NCI-H1105 (cell line): ENCODE measurements around the gene ZNF552.
"Not testable (repeated sequence)": the region's sequence is repeated elsewhere in the genome, so short reads cannot be mapped to it uniquely, and the experiment has no call there.

Source experiments
- DNase-seq: peaks from one replicate; lab custom pipeline; 2025; lab: John Stamatoyannopoulos, UW

ZNF552 gene

DNA sequence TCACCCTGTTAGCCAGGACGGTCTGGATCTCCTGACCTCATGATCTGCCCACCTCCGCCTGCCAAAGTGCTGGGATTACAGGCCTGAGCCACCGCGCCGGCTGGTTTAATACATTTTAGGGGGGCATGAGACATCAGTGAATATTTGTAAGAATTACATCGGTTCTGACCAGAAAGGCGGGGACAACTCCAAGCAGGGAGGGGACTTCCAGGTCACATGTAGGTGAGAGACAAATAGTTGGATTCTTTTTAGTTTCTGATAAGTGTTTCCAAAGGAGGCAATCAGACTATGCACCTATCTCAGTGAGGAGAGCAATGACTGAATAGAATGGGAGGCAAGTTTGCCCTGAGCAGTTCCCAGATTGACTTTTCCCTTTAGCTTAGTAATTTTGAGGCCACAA lies 3.7 kb upstream of the ZNF552 start:
- no peak for DNase-seq

DNA sequence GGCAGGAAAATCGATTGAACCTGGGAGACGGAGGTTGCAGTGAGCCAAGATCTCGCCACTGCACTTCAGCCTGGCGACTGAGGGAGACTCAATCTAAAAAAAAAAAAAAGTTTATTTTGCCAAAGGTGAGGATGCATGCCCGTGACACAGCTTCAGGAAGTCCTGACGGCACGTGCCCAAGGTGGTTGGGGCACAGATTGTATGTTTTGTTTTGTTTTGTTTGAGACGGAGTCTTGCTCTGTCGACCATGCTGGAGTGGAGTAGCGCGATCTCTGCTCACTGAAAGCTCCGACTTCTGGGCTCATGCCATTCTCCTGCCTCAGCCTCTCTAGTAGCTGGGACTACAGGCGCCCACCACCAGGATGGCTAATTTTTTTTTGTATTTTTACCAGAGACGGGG lies 3.3 kb upstream of the ZNF552 start:
- no peak for DNase-seq

DNA sequence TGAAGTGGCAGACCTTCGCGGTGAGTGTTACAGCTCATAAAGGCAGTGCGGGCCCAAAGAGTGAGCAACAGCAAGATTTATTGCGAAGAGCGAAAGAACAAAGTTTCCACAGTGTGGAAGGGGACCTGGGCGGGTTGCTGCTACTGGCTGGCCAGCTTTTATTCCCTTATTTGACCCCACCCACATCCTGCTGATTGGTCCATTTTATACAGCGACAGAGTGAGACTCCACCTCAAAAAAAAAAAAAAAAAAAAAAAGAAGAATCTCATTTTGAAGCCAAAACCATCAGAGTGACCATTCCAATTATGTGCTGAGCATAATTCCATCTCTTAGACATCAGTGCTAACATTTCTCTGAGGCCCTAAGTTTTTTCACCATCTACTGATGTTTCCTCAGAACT lies 1.9 kb upstream of the ZNF552 start:
- DNase-seq: no peak

DNA sequence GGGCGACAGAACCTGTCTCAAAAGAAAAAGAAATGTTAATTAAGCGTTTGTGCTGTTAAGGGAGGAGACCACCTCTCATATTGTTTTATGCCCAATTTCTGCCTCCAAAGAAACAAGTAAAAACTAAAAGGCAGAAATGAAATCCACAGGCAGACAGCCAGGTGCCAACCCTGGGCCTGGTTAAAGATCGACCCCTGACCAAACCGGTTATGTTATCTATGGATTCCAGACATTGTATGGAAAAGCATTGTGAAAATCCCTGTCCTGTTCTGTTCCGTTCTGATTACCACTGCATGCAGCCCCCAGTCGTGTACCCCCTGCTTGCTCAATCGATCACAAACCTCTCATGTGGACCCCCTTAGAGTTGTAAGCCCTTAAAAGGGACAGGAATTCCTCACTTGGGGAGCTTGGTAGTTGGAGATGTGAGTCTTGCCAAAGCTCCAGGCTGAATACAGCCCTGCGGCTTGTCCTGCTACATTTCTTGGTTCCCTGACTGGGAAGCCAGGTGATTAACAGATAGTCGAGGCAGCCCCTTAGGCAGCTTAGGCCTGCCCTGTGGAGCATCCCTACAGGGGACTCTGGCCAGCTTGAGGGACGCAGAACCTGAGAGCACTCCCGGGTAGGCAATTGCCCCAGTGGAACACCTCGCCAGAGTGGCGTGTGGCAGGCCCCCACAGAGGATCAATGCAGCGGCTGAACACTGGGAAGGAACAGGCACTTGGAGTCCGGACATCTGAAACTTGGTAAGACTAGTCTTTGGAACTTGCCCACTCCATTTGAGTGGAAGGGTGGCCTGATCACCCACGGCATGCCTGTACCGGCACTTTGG lies 748 bp upstream of the ZNF552 start:
- DNase-seq: no peak

DNA sequence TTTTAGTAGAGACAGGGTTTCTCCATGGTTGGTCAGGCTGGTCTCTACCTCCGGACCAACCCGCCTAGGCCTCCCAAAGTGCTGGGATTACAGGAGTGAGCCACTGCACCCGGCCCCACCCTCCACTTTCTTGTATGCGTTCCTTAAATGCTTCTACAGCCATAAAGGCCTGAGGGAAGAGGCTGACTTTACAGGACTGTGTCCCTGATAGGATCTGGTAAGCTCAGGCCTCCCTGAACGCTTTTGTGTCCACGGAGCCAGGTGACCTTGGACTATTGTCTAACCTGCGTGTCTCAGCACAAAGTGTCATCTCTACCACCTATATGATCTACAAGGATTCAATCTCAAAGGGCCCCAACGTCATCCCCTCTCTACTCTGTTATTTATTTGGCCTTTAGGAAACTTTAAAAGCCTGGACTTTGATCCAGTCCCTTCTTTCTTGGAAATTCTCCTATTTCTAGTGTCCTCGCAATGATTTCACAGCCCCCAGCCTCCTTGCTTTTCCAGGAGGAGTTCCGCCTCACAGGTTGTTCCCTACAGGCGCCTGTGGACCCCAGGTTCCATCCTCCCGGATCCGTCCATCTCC lies 701 bp downstream of the ZNF552 start:
- no peak for DNase-seq

DNA sequence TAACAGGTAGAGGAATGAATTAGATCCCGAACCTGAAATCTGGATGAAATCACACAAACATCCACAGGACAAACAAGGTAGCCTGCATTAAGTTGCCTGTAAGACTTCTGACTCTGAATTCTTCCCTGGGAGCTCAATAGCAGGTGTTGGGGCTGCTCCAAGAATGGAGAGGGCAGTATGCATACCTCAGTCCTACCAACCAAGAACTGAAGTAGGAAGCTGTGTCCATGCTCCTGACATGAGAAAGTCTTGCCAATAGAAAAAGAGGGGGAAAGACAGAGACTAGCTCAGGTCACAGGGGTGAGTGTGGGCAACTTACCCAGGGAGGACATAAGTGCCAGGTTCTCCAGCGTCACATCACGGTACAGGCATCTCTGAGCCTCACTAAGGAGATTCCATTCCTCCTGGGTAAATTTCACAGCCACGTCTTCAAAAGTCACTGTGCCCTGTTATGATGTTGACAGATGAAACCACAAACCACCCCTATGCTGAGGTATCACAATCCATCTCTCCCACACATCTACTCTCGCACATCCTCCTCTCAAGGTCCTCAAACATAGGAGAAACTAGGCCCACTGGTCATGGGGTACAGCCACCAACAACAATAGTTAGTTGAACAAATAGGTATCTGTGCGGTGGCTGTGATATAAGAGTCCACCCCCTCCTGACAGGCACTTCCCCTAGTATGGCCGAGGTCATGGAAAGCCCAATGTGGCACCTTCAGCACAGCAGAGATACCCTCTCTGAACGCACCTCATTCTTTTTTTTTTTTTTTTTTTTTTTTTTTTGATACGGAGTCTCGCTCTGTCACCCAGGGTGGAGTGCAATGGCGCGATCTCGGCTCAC lies 1.5 kb downstream of the ZNF552 start:
- DNase-seq: not testable (repeated sequence)

DNA sequence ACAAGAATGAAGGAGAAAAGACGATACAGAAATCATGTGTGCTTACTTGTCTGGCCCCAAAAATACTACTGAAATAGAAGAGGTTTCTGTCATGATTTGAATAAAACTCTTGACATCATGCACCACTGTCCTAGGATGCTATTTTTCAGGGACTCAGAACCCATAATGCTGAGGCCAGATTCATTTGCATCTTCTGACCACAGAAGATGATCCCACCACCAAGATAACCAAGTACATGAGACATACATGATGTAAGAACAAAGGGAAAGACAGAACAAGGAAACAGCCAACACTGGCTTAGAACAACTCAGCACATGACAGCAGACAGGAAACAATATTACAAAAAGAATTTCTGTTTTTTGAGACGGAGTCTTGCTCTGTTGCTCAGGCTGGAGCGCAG lies 2.5 kb downstream of the ZNF552 start:
- no peak for DNase-seq

DNA sequence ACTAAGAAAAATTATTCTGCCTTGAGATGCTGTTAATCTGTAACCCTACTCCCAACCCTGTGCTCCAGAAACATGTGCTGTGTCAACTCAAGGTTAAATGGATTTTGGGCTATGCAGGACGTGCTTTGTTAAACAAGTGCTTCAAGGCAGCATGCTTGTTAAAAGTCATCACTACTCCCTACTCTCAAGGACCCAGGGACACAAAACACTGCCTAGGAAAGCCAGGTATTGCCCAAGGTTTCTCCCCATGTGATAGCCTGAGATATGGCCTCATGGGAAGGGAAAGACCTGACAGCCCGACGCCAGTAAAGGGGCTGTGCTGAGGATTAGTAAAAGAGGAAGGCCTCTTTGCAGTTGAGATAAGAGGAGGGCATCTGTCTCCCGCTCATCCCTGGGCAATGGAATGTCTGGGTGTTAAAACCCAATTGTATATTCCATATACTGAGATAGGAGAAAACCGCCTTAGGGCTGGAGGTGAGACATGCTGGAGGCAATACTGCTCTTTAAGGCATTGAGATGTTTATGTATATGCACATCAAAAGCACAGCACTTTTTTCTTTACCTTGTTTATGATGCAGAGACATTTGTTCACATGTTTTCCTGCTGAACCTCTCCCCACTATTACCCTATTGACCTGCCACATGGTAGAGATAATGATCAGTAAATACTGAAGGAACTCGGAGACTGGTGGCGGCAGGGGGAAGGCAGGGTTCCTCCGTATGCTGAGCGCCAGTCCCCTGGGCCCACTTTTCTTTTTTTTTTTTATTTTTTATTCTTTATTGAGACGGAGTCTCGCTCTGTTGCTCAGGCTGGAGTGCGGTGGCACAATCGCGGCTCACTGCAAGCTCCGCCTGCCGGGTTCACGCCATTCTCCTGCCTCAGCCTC lies 4.1 kb downstream of the ZNF552 start:
- not testable (repeated sequence) for DNase-seq

DNA sequence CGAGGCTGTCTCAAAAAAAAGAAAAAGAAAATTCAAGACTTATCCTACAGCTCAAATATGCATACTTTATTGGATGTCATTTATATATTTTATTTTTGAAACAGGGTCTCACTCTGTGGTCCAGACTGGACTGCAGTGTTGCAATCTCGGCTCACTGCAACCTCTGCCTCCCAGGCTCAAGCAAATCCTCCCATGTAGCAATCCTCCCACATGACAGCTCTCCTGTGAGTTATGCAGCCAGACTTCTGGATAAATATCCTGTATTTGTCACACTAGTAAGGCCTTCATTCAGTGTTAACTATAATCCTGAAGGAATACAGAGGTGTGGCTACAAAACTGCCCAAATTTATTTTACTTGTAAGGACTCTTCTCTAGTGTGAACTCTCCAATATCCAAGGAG lies 7.2 kb downstream of the ZNF552 start:
- no peak for DNase-seq

DNA sequence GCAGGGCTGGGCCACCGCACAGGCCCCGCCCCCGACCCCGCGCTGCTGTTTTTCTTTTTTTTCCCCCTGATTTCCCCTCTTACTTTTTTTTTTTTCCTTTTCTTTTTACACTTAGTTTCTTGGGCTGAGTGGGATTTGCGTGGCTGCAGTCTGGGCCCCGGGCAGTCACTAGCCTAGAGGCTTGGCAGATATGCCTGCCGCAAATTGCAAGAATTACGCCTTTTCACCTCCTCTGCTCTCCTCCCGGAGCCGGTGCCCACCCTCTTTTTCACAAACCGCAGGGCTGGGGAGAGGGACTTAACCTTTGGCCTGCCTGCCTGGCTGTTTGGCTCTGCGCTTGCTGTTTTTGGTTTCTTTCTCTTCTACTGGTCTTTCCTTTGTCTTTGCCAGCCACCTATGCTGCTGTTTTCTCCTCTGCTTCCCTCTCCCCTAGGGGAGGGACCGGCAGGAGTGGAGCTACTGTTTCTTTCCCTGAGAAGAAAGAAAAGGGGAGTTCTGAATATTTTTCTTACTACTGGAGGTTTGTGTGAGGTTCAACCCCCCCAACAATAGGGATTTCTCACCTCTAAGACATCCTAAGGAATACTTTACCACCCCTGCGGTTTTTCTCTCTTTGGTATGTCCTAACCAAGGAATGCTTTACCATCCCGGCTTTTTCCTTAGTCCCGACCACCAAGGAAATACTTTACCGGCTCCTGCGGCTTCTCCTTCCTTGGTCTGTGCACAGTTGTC lies 11.0 kb downstream of the ZNF552 start:
- peak; percentile 44 for DNase-seq

DNA sequence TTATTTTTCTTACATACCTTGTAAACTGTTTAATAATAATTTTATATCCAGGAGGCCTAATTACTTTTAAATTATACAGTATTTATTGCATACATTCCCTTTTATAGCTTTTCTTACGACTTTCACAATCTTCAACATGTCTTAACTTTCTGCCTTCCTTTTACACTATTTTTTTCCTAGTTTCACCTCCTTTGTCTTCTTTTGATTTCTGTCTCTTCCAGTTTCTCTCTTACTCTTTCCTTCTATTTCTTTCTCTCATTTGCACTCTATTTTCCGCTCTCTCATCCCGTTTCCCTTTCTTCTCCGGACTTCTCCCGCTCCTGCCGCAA lies 11.5 kb downstream of the ZNF552 start:
- DNase-seq: no peak

DNA sequence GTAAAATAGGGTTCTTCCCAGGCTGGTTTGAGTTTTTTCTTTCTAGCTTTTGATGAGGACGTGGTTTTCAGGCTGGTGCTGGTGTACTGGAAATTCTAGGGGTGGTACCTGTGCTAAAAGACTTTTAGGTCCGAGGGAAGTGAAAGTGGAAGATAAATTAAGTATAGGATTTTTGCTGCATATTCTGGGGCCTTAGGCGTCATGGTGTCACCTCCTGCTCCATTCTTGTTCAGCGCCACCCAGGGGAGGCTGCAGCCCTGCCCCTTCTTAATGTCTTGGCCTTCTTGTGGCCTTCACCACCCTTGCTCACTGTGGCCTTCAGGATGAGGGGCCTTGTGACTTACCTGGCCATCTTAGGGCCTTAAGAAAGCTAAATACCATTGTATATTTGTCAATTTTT lies 12.4 kb downstream of the ZNF552 start:
- no peak for DNase-seq

DNA sequence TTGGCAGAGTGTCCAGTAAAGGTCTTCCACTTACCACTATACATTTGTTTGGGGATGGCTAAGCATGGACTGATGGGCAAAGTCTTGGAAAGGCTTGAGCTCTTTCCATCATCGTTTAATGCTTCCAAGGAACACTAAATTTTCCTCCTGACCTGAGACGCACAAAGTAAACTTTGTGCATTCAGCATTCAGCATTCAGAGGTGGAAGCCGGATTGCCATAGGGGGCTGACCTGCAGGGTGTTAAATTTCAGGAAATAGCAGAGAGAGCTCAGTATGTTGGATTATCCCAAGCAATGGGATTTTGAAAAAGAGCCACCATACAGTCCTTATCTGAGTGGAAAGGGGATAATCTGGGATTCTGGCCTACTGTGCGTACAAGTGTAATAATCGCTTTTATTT lies 14.0 kb downstream of the ZNF552 start:
- DNase-seq: no peak

DNA sequence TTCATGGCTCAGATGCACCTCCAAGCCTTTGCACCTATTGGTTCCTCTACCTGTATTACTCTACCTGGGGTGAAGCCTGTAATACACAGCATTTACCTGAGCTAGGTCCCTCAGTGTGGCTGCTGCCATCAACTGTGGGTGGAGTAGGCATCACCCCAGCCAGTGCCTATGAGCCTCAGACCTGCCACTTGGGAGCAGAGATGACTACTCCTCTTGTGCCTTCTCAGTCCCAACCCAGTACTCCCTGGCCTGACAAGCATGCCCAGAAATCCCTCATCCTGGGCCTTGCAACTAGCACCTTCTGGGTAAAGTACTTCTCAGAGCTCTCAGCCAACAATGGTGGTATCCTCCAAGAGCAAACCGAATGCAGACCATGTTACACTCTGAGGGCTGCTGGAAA lies 18.1 kb downstream of the ZNF552 start:
- not testable (repeated sequence) for DNase-seq

DNA sequence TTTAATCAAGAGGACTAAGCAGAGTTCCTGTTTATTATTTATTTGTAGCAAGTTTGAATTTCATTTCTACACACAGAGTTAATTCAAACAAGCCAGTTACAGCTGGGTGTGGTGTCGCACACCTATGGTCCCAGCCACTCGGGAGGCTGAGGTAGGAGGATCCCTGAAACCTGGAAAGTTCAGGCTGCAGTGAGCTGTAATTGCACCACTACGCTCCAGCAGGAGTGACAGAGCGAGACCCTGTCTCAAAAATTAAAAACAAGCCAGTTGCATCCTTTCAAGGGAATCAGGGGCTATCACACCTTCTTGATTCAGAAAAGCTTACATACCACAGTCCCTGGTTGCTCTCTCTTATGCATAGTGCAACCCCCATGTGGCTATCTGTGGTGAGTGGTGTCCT lies 25.4 kb downstream of the ZNF552 start:
- no peak for DNase-seq

DNA sequence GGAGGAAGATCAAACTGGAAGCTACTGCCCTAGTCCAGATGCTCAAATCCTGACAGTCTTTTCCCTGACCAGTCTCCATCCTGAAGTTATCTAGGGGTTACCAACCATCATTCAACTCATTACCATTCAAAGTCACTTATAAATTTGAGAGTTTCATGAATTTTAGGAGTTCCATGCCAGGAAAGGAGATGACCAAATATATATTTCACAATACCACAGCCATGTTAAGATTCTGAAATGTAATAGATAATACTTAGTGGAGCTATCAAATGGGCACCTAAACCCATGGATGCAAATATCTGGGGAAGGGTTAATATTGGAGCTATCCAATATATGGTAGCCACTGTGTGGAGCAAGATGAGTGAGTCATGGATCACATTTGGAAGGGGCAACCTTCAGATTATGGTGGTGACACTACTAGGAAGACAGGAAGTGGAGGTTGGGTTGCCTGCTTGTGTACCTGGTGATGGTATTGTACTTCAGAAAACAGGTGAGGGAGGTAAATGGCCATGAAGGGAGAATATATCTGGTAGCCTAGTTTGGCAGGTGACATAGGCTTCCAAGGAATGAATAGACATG lies 26.5 kb downstream of the ZNF552 start:
- DNase-seq: no peak

DNA sequence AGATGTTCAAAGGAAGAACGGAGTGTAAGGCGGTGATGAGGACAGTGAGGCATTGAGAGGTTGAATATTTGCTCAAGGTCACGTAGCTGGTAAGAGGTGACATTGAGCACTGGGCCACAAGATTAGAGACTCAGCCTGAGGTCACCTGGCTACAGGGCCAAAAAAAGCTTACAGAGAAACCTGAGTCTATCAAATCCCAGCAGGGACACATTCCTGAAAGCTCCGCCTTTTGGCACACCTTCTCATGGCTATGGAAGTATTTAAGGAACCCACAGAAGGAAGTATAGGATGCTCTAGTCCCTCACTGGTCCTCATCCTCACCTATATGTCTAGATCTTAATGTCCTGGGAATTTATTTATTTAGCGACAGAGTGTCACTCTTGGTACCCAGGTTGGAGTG lies 27.8 kb downstream of the ZNF552 start:
- DNase-seq: no peak

DNA sequence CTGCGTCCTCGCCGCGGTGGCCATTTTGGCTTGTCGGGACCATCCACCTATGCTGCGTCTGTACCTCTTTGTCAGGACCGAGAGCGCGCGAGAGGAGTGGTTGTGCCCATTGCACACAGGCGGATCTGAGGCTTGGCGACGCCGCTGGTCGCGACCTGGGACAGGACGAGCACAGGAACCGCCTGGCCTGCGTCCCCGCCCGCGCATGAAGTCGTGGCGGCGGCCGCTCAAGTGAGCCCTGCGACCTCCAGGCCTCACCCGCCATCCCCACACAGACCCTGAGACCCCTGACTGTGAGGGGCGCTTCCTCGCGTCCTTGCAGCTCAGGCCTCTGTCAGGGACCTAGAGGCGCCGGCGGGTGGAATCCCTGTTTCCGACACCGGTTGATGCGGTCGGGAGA lies 28.4 kb downstream of the ZNF552 start:
- no peak for DNase-seq

DNA sequence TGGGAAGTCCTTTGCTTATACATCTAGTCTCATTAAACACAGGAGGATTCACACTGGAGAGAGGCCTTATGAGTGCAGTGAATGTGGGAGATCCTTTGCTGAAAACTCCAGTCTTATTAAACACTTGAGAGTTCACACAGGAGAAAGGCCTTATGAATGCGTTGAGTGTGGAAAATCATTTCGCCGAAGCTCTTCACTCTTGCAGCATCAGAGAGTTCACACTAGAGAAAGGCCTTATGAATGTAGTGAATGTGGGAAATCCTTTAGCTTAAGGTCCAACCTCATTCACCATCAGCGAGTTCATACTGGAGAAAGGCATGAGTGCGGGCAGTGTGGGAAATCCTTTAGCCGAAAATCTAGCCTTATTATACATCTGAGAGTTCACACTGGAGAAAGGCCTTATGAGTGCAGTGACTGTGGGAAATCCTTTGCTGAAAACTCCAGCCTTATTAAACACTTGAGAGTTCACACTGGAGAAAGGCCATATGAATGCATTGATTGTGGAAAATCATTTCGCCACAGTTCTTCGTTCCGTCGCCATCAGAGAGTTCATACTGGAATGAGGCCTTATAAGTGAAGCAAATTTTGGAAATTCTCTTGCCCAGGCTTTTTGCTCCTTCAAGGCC lies 35.4 kb downstream of the ZNF552 start:
- no peak for DNase-seq

DNA sequence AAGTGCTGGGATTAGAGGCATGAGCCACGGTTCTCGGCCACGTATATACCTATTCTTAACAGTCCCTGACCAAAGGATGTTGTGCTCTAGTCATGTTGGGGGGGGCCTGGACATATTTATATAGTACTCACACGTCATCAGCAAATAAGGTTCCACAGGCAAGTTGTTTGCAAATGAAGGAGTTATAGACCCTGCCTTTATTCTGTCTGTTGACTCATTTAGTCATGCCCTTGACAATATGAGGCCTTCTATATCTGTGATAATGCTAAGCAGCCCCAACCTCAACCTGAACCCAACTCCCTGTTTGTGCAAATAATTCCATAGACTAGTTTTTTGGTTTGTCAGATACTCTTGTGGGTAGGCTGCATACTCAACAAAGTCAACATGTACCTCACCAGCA lies 36.4 kb downstream of the ZNF552 start:
- no peak for DNase-seq
